ENCODE data around the gene E2F6. TPM values are rescaled to one million over a fixed set of nuclear protein-coding genes. Genes with fewer than 3 reads are reported as not detected.

The E2F6 gene
- total and polyA plus RNA-seq, 4 donors, result 3.5 to 7.7 (median 4.8) TPM

DNA sequence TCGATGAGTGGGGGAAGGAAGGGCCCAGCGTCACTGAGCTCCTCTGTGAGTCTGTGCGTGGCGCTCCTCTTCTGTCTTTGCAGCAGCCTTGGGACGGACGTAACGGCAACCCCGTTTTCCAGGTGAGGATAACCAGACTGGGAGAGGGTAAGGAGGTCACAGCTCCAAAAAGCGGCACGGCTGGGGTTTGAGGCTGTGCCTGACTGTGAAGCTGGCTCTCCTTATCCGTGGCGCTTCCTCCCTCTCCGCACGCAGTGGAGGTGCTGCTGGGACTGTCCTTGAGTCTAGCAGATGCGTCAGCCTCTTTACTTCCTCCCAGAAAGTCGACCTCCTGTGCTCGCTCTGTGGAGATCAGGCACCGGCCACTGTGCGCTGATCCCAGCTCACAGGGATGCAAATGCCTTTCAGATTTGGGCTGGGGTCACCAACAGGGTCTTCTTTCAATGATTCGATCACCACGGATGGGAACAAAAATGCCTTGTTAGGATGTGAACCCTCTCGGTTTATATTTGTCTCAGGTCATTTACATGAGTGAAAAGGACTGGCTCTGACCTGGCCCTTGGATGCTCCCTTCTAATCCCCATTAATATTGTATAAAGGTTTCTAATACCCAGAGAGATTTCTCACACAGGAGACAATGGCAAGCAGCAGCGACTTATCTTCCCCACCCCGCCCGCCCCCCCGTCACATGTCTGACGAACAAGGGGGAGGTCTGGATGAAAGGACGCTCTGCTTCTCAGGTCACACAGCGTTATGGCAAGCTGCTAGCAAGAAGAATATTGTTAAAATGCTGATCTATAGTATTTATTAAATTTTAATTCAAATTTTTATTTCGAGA lies 30.1 kb upstream of the E2F6 start:
- no peaks in the 10 kb centered on the region for H3K27me3 ChIP-seq (ENCODE audit: control insufficient read depth in 4 of 4, insufficient read depth in 4 of 4, low read length in 3 of 4)
- WGBS, result 72% methylated on average over 30 of the region's 30 CpGs
- H3K9ac ChIP-seq (ENCODE audit: low read depth in 1 of 2, low read length in 2 of 2), result no peak overlapping the region
- peaks cover 2 to 43% (median 32%) of the 10 kb centered on the region in 4 donors for H3K4me1 ChIP-seq (ENCODE audit: control insufficient read depth in 4 of 4, insufficient read depth in 4 of 4, low read length in 3 of 4)
- H3K9me3 ChIP-seq (ENCODE audit: control insufficient read depth in 4 of 4, low read length in 3 of 4), result no peaks in the 10 kb centered on the region
- no peak overlapping the region for H3K4me3 ChIP-seq (ENCODE audit: low read depth in 1 of 3, low read length in 3 of 3)
- no peak for DNase-seq (ENCODE audit: low spot score)
- no peak overlapping the region for H3K27ac ChIP-seq (ENCODE audit: low read depth in 1 of 2, low read length in 2 of 2)
- TF ChIP-seq MAX (IDR thresholded peaks at IDR 0.05), result no peak
- TF ChIP-seq HNF4A (conservative IDR thresholded peaks at IDR 0.05), result no peak
- TF ChIP-seq RXRA (IDR thresholded peaks at IDR 0.05), result no peak
- TF ChIP-seq SP1 (IDR thresholded peaks at IDR 0.05), result no peak
- no peak for TF ChIP-seq JUND (IDR thresholded peaks at IDR 0.05)
- no peak for TF ChIP-seq EGR1 (IDR thresholded peaks at IDR 0.05; ENCODE audit: low read depth in 2 of 2)
- no peak for TF ChIP-seq FOXA2 (IDR thresholded peaks at IDR 0.05)
- H3K36me3 ChIP-seq (ENCODE audit: control insufficient read depth in 4 of 4, insufficient read depth in 3 of 4, low read depth in 1 of 4, low read length in 3 of 4), result no peaks in the 10 kb centered on the region

GRCh38 chr2:11494310-11494709 lies 28.3 kb upstream of the E2F6 start:
- no peaks in the 10 kb centered on the region for H3K9me3 ChIP-seq (ENCODE audit: control insufficient read depth in 4 of 4, low read length in 3 of 4)
- H3K4me1 ChIP-seq (ENCODE audit: control insufficient read depth in 4 of 4, insufficient read depth in 4 of 4, low read length in 3 of 4), result peaks cover 2 to 27% (median 21%) of the 10 kb centered on the region in 4 donors
- no peak for TF ChIP-seq SP1 (IDR thresholded peaks at IDR 0.05)
- H3K27ac ChIP-seq (ENCODE audit: low read depth in 1 of 2, low read length in 2 of 2), result no peak overlapping the region
- 94% methylated on average over 2 of the region's 2 CpGs for WGBS
- H3K4me3 ChIP-seq (ENCODE audit: low read depth in 1 of 3, low read length in 3 of 3), result no peak overlapping the region
- H3K27me3 ChIP-seq (ENCODE audit: control insufficient read depth in 4 of 4, insufficient read depth in 4 of 4, low read length in 3 of 4), result no peaks in the 10 kb centered on the region
- DNase-seq (ENCODE audit: low spot score), result no peak
- H3K36me3 ChIP-seq (ENCODE audit: control insufficient read depth in 4 of 4, insufficient read depth in 3 of 4, low read depth in 1 of 4, low read length in 3 of 4), result no peaks in the 10 kb centered on the region
- H3K9ac ChIP-seq (ENCODE audit: low read depth in 1 of 2, low read length in 2 of 2), result no peak overlapping the region

- no peak overlapping the region for H3K27ac ChIP-seq (ENCODE audit: low read depth in 1 of 2, low read length in 2 of 2)
- H3K27me3 ChIP-seq (ENCODE audit: control insufficient read depth in 4 of 4, insufficient read depth in 4 of 4, low read length in 3 of 4), result no peaks in the 10 kb centered on the region
- H3K4me3 ChIP-seq (ENCODE audit: low read depth in 1 of 3, low read length in 3 of 3), result no peak overlapping the region
- H3K4me1 ChIP-seq (ENCODE audit: control insufficient read depth in 4 of 4, insufficient read depth in 4 of 4, low read length in 3 of 4), result peaks cover 0 to 17% (median 11%) of the 10 kb centered on the region in 4 donors
- no peaks in the 10 kb centered on the region for H3K36me3 ChIP-seq (ENCODE audit: control insufficient read depth in 4 of 4, insufficient read depth in 3 of 4, low read depth in 1 of 4, low read length in 3 of 4)
- no peak for DNase-seq (ENCODE audit: low spot score)
- H3K9ac ChIP-seq (ENCODE audit: low read depth in 1 of 2, low read length in 2 of 2), result no peak overlapping the region
- WGBS, result 97% methylated on average over 6 of the region's 6 CpGs
- TF ChIP-seq YY1 (IDR thresholded peaks at IDR 0.05) (no peak), SP1 (IDR thresholded peaks at IDR 0.05) (no peak), HNF4A (conservative IDR thresholded peaks at IDR 0.05) (no peak), ZBTB33 (IDR thresholded peaks at IDR 0.05) (no peak), RAD21 (IDR thresholded peaks at IDR 0.05) (no peak), HNF4G (IDR thresholded peaks at IDR 0.05) (no peak), FOXA2 (IDR thresholded peaks at IDR 0.05) (no peak), JUND (IDR thresholded peaks at IDR 0.05) (no peak), TAF1 (conservative IDR thresholded peaks at IDR 0.05) (no peak)
- TF ChIP-seq, protein P1, sequence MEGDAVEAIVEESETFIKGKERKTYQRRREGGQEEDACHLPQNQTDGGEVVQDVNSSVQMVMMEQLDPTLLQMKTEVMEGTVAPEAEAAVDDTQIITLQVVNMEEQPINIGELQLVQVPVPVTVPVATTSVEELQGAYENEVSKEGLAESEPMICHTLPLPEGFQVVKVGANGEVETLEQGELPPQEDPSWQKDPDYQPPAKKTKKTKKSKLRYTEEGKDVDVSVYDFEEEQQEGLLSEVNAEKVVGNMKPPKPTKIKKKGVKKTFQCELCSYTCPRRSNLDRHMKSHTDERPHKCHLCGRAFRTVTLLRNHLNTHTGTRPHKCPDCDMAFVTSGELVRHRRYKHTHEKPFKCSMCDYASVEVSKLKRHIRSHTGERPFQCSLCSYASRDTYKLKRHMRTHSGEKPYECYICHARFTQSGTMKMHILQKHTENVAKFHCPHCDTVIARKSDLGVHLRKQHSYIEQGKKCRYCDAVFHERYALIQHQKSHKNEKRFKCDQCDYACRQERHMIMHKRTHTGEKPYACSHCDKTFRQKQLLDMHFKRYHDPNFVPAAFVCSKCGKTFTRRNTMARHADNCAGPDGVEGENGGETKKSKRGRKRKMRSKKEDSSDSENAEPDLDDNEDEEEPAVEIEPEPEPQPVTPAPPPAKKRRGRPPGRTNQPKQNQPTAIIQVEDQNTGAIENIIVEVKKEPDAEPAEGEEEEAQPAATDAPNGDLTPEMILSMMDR (IDR thresholded peaks at IDR 0.05; ENCODE audit: low read depth, low read length, missing input control), result no peak
- TF ChIP-seq, protein P2, sequence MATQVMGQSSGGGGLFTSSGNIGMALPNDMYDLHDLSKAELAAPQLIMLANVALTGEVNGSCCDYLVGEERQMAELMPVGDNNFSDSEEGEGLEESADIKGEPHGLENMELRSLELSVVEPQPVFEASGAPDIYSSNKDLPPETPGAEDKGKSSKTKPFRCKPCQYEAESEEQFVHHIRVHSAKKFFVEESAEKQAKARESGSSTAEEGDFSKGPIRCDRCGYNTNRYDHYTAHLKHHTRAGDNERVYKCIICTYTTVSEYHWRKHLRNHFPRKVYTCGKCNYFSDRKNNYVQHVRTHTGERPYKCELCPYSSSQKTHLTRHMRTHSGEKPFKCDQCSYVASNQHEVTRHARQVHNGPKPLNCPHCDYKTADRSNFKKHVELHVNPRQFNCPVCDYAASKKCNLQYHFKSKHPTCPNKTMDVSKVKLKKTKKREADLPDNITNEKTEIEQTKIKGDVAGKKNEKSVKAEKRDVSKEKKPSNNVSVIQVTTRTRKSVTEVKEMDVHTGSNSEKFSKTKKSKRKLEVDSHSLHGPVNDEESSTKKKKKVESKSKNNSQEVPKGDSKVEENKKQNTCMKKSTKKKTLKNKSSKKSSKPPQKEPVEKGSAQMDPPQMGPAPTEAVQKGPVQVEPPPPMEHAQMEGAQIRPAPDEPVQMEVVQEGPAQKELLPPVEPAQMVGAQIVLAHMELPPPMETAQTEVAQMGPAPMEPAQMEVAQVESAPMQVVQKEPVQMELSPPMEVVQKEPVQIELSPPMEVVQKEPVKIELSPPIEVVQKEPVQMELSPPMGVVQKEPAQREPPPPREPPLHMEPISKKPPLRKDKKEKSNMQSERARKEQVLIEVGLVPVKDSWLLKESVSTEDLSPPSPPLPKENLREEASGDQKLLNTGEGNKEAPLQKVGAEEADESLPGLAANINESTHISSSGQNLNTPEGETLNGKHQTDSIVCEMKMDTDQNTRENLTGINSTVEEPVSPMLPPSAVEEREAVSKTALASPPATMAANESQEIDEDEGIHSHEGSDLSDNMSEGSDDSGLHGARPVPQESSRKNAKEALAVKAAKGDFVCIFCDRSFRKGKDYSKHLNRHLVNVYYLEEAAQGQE (IDR thresholded peaks at IDR 0.05), result no peak
- no peaks in the 10 kb centered on the region for H3K9me3 ChIP-seq (ENCODE audit: control insufficient read depth in 4 of 4, low read length in 3 of 4)
These were observed 27.3 kb upstream of the E2F6 start for GRCh38 chr2:11493282-11493681.
